Right renal pelvis (tissue), 4 donors: ENCODE measurements around the gene MLN. TPM values are rescaled to one million over a fixed set of nuclear protein-coding genes. Genes with fewer than 3 reads are reported as not detected.
A peak's percentile ranks its signal among the peaks of the same experiment; 100 is the strongest.

Experiments
- DNase-seq, 4 donors: peaks; one replicate each; pipeline ENCODE4 v3.0.0-alpha.2; 2013; ENCODE audit warnings: low read depth in 4 of 4, low spot score in 3 of 4, missing footprints in 1 of 4
- polyA plus RNA-seq, 4 donors: library from polyadenylated mRNA; unstranded; fragments of 120-200 nt; gene quantifications; one replicate each; pipeline ENCODE4 v1.2.1, GENCODE V29; 2013; ENCODE audit not compliant: insufficient read length in 4 of 4

MLN gene
- polyA plus RNA-seq, 4 donors: 1.0 to 2.6 (median 1.3) TPM

- no peak for DNase-seq
These were observed 27.6 kb downstream of the MLN start for GRCh38 chr6:33776186-33776585.

GRCh38 chr6:33774774-33775173 is 29.0 kb downstream of the MLN start:
- DNase-seq: no peak

DNA sequence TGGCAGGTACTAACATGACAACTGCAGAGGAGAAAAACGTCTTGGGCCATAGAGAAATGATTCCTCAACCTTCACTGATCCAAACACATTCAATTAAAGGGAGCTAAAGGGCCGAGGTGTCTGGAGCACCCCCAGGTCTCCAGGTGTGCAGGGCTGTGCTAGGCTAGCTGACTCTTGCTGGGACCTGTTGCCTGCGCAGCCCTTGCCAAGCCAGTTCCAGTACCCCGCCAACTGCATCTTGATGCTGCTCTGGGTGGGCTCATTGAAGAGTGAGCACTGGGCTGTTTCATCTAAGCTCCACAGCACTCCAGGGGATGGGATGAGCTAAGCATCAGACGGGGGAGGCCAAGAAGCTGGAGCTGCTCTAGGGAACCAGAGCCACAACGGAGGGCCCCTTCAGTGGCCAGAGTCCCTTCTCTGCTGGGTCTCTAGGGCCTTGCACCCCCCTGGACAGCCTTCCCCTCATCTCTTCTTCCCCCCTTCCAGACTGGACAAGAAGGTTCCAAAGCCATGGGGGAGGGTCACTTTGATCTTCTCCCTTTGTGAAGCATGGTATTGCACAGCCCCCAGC is 30.8 kb downstream of the MLN start:
- no peak for DNase-seq

- no peak for DNase-seq
These were observed 31.5 kb downstream of the MLN start for GRCh38 chr6:33772082-33772830.

DNA sequence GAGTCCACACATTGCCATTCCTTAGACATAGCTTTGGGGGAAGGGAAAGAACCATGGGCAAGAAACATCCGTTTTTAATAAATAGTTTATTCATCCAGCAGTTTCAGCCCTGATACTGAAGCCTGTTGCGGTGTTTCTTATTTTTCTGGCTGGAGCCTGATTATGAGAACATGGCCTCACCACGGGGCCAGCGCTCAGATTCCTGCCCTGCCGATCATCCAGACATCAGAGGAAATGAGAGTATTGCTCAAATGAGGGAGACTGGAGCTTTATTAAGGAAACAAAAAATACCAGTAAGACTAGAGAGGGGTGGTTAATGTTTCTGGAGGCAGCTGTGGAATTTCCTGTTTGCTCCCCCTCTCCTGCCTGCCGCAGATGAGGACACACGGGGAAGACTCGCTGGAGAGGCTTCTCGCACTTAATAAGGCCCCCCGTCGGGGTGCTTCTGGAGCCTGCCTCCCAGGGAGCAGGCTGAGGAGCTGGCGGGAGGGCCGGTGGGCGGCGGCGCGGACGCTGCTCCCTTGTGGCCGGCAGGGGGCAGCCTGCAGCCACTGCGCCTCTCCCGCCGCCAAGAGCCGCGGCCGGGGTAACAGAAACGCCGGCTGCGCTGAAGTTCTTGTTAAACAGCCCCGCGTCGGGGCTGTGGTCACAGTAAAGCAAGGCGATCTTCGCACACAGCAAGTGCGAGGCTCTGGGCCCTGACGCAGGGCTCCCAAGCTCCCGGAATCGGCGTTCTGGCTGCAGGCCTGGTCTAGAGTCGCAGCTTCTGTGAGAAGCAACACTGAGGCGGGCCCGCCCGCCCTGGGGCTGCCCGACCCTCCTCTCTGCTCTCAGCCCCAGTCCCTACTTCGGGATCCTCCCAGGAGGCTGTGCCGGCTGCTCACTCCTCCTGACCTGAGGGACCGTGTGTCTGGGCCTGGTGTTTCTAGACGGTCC is 32.4 kb downstream of the MLN start:
- peak in 2 of 4 donors; percentile 60 to 69 for DNase-seq

- DNase-seq: no peak
These were observed 33.0 kb downstream of the MLN start for GRCh38 chr6:33770833-33771145.

GRCh38 chr6:33770124-33770832 is 33.5 kb downstream of the MLN start:
- no peak for DNase-seq

DNA sequence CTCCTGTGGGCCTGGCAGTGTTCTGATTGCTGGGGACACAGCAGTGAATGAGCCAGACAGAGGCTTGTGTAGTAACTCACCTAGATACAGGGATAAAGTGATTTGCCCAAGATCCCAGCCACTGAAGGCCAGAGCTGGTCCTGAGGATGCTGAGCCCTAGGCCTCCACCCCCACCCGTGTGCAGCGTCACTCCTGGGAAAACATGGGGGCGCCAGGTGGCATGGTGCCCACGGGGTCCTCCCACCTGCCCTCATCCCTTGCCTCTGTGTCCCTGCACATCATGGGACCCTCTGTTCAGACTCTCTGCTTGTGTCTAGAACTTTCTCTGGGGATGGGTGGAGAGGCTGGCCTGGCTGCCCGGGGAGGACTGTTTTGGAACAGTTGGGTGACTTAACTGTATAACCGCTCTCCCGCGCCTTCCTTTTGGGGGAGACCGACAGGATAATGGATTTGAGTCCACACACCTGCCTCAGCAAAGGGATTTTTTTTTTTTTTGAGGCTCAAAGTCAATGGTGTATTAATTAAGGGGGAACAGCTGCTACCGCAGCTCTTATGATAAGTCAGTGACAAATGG is 34.5 kb downstream of the MLN start:
- DNase-seq: no peak

- DNase-seq: no peak
These were observed 35.1 kb downstream of the MLN start for GRCh38 chr6:33768644-33769120.

DNA sequence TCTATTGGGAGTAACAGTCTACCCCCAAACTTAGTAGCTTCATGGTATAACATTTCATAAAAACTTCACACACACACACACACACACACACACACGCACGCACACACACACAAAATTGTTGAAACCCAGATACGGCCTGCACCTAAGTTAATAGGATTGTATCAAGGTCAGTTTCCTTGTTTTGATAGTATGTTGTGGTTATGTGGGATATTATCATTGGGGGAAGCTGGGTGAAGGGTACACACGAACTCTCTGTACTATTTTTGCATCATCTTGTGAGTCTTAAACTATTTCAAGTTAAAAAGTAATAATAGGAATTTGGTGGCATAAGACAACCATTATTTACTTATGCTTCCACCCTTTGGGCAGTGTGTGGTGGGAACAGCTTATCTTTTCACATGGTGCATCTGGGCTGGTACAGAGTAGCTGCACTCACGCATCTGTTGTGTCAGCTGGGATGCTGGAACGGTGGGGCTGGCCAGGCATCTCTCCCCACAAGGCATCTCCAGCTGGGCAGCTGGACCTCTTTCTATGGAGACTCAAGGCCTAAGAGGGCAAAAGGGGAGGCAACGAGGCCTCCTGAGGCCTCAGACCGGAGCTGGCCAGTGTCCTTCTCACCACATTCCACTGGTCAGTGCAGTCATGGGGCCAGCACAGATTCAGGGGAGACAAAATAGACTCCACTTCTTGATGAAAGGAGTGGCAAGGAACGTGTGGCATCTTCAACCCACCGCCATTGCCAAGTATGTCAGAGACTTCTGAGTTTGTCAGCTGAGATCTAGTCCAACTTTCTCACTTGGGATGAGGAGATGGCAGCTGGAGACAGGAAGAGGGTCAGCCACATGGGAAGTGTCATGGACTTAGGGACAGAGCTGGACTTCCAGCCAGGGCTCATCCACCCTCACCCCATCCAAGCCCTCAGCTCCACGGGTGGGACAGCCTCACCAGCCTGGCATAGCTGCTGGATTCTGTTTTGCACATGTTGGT is 36.6 kb downstream of the MLN start:
- DNase-seq: no peak

DNA sequence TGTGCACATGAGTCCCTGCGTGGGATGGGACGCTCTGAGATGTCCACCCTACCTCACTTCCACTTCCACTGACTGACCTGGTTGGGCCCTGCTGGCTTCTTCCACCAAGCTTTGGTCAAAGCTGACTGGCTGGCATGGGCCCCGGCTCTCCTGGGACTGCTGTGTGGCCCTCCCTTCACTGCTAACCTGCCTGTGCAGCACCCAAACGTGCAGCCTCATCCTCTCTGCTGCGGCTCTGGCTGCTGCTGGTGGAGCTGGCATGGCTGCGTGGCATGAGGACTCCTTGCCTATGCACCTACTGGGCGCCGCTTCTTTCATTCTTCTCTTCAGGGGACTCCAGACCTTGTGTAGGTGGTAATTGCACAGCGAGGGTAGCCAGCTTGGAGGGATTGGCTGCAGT is 38.4 kb downstream of the MLN start:
- no peak for DNase-seq

DNA sequence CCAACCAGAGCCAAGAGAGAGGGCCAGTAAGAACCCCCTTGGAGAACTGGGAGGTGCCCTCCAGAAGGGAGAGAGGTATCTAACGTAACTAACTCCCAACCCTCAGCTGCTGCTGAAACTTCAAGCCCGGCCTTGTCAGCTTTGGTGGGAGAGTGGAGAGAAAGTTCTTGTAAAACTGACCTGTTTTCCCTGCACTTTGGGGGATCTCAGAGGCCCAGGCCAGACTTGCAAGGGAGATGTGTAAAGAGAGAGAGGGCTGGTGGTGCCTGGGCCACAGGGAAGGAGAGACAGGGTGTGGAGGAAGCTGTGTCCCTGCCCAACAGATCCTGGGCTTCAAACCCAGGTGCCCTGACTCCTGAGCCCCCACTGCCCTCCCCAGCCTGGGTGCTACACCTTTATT is 39.8 kb downstream of the MLN start:
- DNase-seq: no peak

GRCh38 chr6:33763483-33763882 is 40.3 kb downstream of the MLN start:
- no peak for DNase-seq

DNA sequence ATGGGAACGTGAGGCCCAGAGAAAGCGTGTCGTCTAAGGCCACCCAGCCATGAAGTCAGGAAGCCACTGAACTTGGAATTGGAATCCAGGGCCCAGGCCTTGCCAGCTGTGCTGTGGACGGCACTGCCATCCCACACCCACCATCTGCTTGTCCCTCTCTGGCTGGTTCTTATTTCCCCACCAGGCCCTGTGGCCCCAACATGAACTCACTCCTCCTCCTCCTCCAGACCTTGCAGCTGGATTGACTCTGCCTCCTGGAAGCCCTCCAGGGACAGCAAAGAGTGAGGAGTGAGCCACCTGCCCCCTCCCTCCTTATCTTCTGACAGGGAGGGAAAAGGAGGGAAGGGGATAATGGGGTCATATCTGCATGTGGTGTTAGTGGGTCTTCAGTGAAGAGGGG is 41.1 kb downstream of the MLN start:
- DNase-seq: no peak

DNA sequence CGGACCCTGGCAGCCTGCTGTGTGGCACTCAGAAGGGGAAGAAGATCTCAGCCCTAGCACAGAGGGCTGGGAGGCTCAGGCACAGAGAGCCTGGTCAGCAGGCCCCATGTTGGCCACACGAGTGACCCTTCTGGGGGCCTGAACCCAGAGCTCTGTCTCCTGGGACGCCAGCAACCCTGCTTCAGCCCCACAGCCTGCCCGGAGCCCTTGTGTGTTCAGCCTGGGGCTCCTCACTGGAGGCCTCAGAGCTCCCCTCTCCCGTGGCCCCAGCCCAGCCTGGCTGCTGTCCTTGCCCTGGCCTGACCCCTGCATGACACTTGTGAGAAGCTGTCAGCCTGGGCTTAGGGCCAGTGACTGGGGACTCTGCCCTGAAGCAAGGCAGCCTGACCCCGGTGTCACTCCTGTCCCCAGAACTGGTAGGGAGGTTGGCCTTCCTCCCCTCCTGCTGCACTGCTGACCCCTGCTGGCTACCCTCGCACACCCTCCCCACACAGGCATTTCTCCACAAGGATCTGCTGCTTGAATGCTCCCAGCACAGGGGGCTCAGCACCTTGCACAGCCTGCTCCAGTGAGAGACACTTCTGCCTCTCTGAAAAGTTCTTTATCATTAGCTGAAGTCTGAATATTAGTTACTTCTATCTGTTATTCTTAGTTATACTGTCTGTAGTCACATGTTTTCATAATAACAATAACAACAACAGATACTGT is 41.7 kb downstream of the MLN start:
- no peak for DNase-seq

GRCh38 chr6:33761581-33761921 is 42.3 kb downstream of the MLN start:
- no peak for DNase-seq

- no peak for DNase-seq
These were observed 43.7 kb downstream of the MLN start for GRCh38 chr6:33759887-33760629.

GRCh38 chr6:33758815-33759216 is 45.0 kb downstream of the MLN start:
- no peak for DNase-seq
